Thyroid gland (tissue), 4 donors: Measurements from ENCODE around the gene GSG1L.

Experiments
- CTCF ChIP-seq, 6 experiments: fragments of 200-600 bp in 3 of 6; fragments of 450-650 bp in 3 of 6; sonication (generic) in 3 of 6; IDR thresholded peaks; one replicate each; pipeline ENCODE4 v1.5.1; 2016 to 2019; ENCODE audit warnings: antibody characterized with exemption in 6 of 6, mild to moderate bottlenecking in 2 of 6, inconsistent platforms in 1 of 6, moderate library complexity in 1 of 6
- POLR2A ChIP-seq, 2 donors: fragments of 450-650 bp; IDR thresholded peaks; one replicate each; pipeline ENCODE4 v1.6.1; 2017; ENCODE audit warnings: antibody characterized with exemption in 2 of 2, mild to moderate bottlenecking in 2 of 2, moderate library complexity in 1 of 2

- TF ChIP-seq CTCF (IDR thresholded peaks at IDR 0.05): no peak
- TF ChIP-seq POLR2A (IDR thresholded peaks at IDR 0.05): no peak
Observed at GRCh38 chr16:27980919-27981700, 82.4 kb downstream of the GSG1L start.
